GM18873 (cell line): ENCODE results near the gene SNAP23.
"Not testable (repeated sequence)": the region's sequence is repeated elsewhere in the genome, so short reads cannot be mapped to it uniquely, and the experiment has no call there.

Experiments
- ATAC-seq: cut with Tn5 transposase; IDR thresholded peaks from one replicate; pipeline ENCODE4 v1.9.1; 2021; ENCODE audit warnings: mild to moderate bottlenecking, moderate library complexity, moderate number of reproducible peaks; ENCODE audit not compliant: unreplicated experiment, low FRiP score

Gene SNAP23

GRCh38 chr15:42556550-42557207 lies 61.2 kb downstream of the SNAP23 start:
- not testable (repeated sequence) for ATAC-seq

- ATAC-seq, result no peak
These were observed 63.3 kb downstream of the SNAP23 start for GRCh38 chr15:42558739-42559138.

GRCh38 chr15:42575188-42576039 lies 80.0 kb downstream of the SNAP23 start, which contains the start of gene STARD9:
STARD9 (plus strand) TSS chr15:42575606; CDS start chr15:42575716, 110 bp downstream.
- peak; percentile 82 for ATAC-seq

GRCh38 chr15:42576040-42576594 lies 80.7 kb downstream of the SNAP23 start:
- no peak for ATAC-seq

GRCh38 chr15:42576776-42577175 lies 81.3 kb downstream of the SNAP23 start:
- no peak for ATAC-seq

- ATAC-seq, result no peak
These were observed 82.1 kb downstream of the SNAP23 start for GRCh38 chr15:42577514-42578031.

GRCh38 chr15:42578984-42579537 lies 83.6 kb downstream of the SNAP23 start:
- no peak for ATAC-seq

- no peak for ATAC-seq
These were observed 85.9 kb downstream of the SNAP23 start for GRCh38 chr15:42581272-42581730.
